ENCODE data around the gene AKNAD1. TPM values are rescaled to one million over a fixed set of nuclear protein-coding genes. Genes with fewer than 3 reads are reported as not detected.

The AKNAD1 gene, protein sequence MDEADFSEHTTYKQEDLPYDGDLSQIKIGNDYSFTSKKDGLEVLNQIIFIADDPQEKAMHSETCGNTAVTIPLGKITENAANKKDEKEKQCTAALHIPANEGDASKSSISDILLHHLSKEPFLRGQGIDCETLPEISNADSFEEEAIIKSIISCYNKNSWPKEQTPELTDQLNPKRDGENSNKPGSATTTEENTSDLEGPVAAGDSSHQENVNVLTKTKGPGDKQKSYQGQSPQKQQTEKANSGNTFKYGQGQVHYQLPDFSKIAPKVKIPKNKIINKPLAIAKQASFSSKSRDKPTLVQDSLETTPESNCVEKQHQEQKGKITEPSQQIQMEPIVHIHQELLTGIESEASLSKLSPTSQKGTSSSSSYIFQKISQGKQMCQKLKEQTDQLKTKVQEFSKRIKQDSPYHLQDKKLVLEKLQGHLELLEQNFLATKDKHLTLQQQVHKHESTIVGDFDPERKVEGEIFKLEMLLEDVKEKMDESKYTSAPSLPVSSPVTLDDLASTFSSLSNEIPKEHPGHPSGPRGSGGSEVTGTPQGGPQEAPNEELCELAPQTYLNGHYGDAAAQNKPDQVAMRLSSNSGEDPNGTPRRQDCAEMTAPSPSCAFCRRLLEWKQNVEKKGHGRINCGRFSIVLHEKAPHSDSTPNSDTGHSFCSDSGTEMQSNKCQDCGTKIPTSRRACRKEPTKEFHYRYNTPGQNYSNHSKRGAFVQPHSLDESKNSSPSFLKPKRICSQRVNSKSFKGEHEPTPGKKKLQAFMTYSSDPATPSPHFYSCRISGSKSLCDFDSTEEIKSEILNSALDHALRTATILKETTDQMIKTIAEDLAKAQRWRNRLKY
- 1.1 to 1.5 TPM (median 1.3 TPM) in 5 replicates for total RNA-seq (2022; extraction: Qiagen RNA extraction; ENCODE audit: low read depth)

GRCh38 chr1:108856994-108857393 lies at the start of gene AKNAD1:
TSS of gene AKNAD1 (minus strand) at chr1:108857094. CDS start at chr1:108852664, 4,430 bp downstream.

Other genes starting within 250 kb of the AKNAD1 start
- gene HENMT1, start 196.0 kb downstream of the AKNAD1 start, total RNA-seq (2022; extraction: Qiagen RNA extraction; ENCODE audit: low read depth), result 4.1 to 4.8 TPM (median 4.3 TPM) in 5 replicates
- 17.6 to 22.0 TPM (median 21.1 TPM) in 5 replicates for gene PRPF38B, start 164.8 kb downstream of the AKNAD1 start, total RNA-seq (2022; extraction: Qiagen RNA extraction; ENCODE audit: low read depth)
- gene FNDC7, start 144.2 kb downstream of the AKNAD1 start, total RNA-seq (2022; extraction: Qiagen RNA extraction; ENCODE audit: low read depth), result not detected in 5 replicates
- gene STXBP3, start 110.4 kb downstream of the AKNAD1 start, total RNA-seq (2022; extraction: Qiagen RNA extraction; ENCODE audit: low read depth), result 16.1 to 27.7 TPM (median 19.3 TPM) in 5 replicates
- 19.3 to 24.5 TPM (median 21.6 TPM) in 5 replicates for gene GPSM2, start 19.9 kb upstream of the AKNAD1 start, total RNA-seq (2022; extraction: Qiagen RNA extraction; ENCODE audit: low read depth)
- 16.1 to 18.6 TPM (median 17.3 TPM) in 5 replicates for gene CLCC1, start 106.4 kb upstream of the AKNAD1 start, total RNA-seq (2022; extraction: Qiagen RNA extraction; ENCODE audit: low read depth)
- gene WDR47, start 185.0 kb upstream of the AKNAD1 start, total RNA-seq (2022; extraction: Qiagen RNA extraction; ENCODE audit: low read depth), result 6.0 to 8.8 TPM (median 8.2 TPM) in 5 replicates
- 23.8 to 37.0 TPM (median 29.2 TPM) in 5 replicates for gene TAF13, start 218.9 kb upstream of the AKNAD1 start, total RNA-seq (2022; extraction: Qiagen RNA extraction; ENCODE audit: low read depth)
- gene TMEM167B, start 233.7 kb upstream of the AKNAD1 start, total RNA-seq (2022; extraction: Qiagen RNA extraction; ENCODE audit: low read depth), result 8.2 to 10.2 TPM (median 9.7 TPM) in 5 replicates

All from A549 treated with GW870086 at 1 μM for 4 hours (cell line).